NCI-H69 (cell line): ENCODE results near the gene PLCXD3.

Experiments
- DNase-seq: peaks from one replicate; lab custom pipeline; 2025; lab: John Stamatoyannopoulos, UW

PLCXD3 gene

DNA sequence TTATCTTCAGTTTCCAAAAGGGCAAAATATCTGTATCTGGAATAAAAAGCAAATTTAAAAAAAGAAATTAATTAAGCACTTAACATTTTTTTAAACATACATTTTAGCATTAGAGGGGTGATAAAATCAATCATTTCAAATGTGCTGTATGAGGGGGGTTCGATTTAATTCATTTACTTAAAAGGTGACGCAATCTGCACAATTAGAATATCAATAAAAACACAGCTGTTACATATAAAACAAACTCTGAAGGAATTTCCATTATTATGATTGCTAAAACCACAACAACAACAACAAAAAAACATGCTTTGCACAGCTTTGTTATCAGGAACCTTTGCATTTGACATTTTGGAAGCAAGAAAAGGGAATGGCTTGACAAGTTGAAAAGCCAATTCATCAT is 225.5 kb downstream of the PLCXD3 start:
- DNase-seq, result no peak

GRCh38 chr5:41281215-41281810 is 229.1 kb downstream of the PLCXD3 start:
- no peak for DNase-seq

- no peak for DNase-seq
Measured at GRCh38 chr5:41279040-41279439, 231.4 kb downstream of the PLCXD3 start.

DNA sequence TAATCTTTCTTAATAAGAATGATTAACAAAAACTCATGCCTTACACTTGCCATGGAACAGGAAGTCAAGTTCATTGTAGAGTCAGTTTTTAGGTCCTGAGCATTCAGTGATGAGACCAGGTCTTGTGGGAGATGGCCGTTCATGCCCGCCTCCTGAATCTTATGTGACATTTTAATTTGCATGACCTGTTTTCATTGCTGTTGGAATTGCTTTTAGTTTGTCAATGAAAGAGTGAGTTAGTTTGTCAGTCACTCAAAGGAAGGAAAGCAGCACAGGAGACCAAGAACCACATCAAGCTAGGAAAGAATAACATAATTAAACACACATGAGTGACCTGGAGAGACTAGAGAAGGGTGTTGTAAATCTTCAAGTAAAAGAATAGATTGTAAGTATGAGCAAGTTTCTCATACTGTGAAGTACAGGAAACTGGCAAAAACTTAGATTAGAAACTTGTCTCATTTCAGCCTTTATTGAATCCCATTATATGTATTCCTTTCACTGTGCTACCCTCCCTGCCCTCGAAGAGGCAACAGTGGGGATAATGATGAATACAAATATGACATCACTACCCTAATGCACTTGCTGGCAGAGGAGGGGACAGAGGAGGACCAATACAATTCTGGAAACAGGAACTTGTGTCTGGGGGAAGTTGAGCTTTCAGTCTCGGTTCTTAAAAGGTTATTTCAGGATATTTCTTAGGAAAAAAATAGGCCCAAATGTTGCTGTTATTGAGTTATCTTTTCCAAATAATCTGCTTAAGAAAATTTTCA is 232.7 kb downstream of the PLCXD3 start:
- DNase-seq, result no peak

DNA sequence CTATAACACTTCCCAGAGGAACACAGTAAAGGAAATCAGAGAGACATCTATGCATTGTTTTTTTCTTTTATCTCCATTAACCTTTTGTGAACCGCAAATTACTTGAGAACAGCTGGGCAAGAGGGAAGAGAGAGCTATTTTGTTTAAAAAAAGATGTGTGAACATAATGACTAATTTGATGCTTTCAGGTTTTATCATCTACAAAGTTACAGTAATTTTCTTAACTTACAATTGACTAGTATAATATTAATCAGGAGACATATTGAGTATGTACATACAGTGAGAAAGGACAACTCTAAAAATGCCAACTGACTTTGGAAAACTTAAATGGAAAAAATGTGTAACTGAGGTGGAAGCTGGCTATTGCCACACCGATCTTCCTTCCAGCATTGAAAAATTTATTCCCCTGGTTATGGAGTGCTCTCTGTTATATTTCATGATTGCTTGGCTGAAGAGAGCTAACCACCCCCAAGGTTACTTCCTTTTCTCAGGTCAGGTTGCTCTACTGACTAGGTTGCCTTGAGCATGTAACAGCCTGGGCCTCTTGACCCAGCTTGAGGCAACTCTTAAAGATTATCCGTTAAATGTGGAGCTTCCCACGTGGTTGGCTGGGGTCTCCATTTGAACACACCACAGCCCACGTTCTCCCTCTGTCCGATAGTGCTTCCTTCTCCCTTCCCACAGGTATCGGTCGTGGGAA is 234.4 kb downstream of the PLCXD3 start:
- DNase-seq, result no peak

DNA sequence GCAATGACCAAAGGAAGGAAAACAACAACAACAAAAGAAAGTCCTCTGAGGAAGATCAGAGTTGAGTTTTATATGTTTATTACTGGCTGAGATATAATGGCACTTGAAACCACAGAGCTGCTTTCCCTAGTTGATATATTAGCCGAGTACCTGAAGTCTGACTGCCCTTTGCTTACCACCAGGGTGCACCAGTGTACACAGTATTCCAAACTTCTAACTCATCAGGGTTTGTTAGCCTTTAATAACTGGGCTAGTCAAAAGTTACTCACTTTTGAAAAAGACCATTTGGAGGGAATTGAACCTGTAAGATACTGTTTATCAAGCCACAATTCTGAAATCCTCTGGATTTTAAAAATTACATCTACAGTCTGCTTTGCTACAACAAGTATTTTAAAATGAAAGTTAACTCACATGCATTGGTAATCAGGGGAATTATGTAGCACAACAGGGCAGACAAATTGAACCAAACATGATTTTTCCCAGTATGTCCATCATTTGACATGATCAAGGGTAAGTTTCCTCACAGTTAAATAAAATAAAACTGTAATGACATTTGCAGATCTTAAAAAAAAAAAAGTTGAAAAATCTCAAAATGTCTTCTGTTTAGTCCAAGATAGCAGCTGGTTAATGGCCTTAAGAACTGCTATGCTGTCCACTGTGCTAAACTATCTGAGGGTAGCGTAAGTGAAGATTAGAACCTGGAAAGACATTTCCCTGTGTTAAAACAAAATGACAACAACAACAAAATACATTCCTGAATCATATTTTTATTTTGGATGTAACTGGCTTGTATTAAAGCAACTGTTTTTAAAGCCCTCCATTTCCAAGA is 239.8 kb downstream of the PLCXD3 start:
- peak; percentile 44 for DNase-seq

DNA sequence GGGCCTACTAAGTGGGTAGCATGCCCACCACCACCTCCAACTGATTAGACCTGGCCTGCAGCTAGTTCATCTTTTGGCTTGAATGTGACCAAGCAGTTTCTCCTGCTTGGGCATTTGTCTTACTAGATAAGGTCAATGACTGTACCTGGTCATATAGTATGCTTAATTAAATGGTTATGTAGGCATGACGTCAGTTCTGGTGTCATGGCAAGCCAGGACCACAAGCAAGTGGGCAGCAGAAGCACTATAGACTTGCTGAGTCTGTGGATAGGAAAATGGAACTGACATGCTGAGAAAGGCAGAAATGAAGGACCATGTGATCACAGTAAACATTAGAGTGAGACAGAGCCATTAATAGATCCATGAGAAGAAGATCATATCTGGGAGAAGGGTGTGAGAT is 241.5 kb downstream of the PLCXD3 start:
- DNase-seq, result no peak

- no peak for DNase-seq
Measured at GRCh38 chr5:41266377-41266776, 244.0 kb downstream of the PLCXD3 start.

DNA sequence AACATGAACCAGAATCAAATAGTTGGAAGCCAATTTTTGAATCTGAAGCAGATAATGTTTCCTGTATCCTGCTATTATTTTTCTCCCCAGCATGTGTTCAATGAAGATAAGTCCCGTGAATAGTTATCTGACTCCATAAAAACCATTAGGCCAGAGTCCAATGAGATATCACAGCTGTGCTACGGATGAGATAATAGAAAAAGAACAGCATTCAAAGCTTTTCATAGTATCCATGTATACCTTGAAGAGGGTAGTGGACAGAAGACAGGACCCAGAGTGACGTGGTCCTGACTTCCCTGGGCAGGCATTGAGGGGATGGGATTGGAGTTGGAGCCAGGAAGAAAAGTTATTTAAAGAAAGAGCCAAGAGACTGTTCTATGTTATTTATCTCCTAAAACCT is 246.4 kb downstream of the PLCXD3 start:
- no peak for DNase-seq

DNA sequence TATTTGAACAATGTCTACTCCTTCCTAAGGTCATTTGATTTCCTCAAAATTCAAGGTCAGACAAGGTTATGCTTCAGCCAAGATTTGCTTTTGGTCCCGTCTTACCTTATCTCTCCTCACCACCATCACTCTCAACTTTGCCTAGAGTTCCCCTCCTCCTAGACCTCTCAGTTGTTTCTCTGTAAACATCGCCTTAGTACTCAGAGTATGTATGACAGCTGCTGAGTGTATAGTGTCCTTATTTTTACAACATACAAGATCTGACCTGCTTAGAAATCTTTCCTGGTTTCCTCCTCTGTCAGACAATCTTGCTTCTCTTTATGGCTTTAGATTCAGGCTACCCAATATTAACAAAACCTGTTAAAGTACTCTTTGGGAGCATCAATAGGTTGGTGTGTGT is 247.1 kb downstream of the PLCXD3 start:
- DNase-seq, result no peak
